SK-N-SH (cell line): ENCODE results near the gene NT5M. TPM values are rescaled to one million over a fixed set of nuclear protein-coding genes. Genes with fewer than 3 reads are reported as not detected.

Experiments
- CTCF ChIA-PET: fragments of 300-600, 350-600 bp; formaldehyde crosslinking; extraction: SDS; loops from one replicate; lab custom pipeline; 2021; lab: Yijun Ruan, JAX
- POLR2A ChIA-PET: fragments of 350-600 bp; sonication (Branson Sonifier 250); formaldehyde crosslinking; extraction: SDS; loops from one replicate; lab custom pipeline; 2020; ENCODE audit warnings: antibody characterized with exemption, inconsistent platforms; lab: Yijun Ruan, JAX
- DNase-seq: peaks from one replicate; pipeline ENCODE4 v3.0.0; 2012
- H2AFZ ChIP-seq: fragments of 200-600 bp; sonication (generic); 2 replicates; pipeline ENCODE4 v1.8.1; 2016; ENCODE audit warnings: antibody characterized with exemption, mild to moderate bottlenecking, low read depth
- H3F3A ChIP-seq: fragments of 200-600 bp; sonication (generic); replicated peaks from 2 replicates; pipeline ENCODE3; 2016; ENCODE audit warnings: antibody characterized with exemption, mild to moderate bottlenecking; ENCODE audit not compliant: insufficient read depth
- H3K27ac ChIP-seq, 2 experiments: fragments of 200-500 bp in 1 of 2; fragments of 200-600 bp in 1 of 2; sonication (Bioruptor generic) in 1 of 2; sonication (generic), shearing (Covaris generic) in 1 of 2; 2 replicates each; pipeline versions ENCODE4 v1.5.1 to v1.6.1; 2014 to 2016; ENCODE audit warnings: low read depth in 2 of 2, inconsistent platforms in 1 of 2, low read length in 1 of 2, mild to moderate bottlenecking in 1 of 2, mixed read lengths in 1 of 2
- H3K27me3 ChIP-seq: fragments of 200-600 bp; sonication (generic), shearing (Covaris generic); 2 replicates; pipeline ENCODE4 v1.6.1; 2016; ENCODE audit warnings: mixed run types; ENCODE audit not compliant: insufficient read depth
- H3K36me3 ChIP-seq, 2 experiments: fragments of 200-500 bp in 1 of 2; fragments of 200-600 bp in 1 of 2; sonication (Bioruptor generic) in 1 of 2; sonication (generic) in 1 of 2; replicated peaks in 1 of 2; 2 replicates each; pipeline versions ENCODE3 to v1.5.1; 2014 to 2016; ENCODE audit warnings: low read length in 1 of 2, mild to moderate bottlenecking in 1 of 2; ENCODE audit not compliant: insufficient read depth in 2 of 2, control insufficient read depth in 1 of 2
- H3K4me1 ChIP-seq, 2 experiments: fragments of 200-500 bp in 1 of 2; fragments of 200-600 bp in 1 of 2; sonication (Bioruptor generic) in 1 of 2; sonication (generic), shearing (Covaris generic) in 1 of 2; 2 replicates each; pipeline versions ENCODE4 v1.5.1 to v1.6.1; 2014 to 2016; ENCODE audit warnings: low read depth in 1 of 2, low read length in 1 of 2, mixed run types in 1 of 2; ENCODE audit not compliant: insufficient read depth in 2 of 2, control insufficient read depth in 1 of 2
- H3K4me2 ChIP-seq: fragments of 200-600 bp; sonication (generic), shearing (Covaris generic); 2 replicates; pipeline ENCODE4 v1.6.1; 2017; ENCODE audit warnings: mixed run types
- H3K4me3 ChIP-seq, 2 experiments: fragments of 200-500 bp in 1 of 2; fragments of 200-600 bp in 1 of 2; sonication (Bioruptor generic) in 1 of 2; sonication (generic), shearing (Covaris generic) in 1 of 2; 2 replicates each; pipeline versions ENCODE4 v1.5.1 to v1.8.1; 2014 to 2016; ENCODE audit warnings: low read depth in 2 of 2, inconsistent platforms in 1 of 2, low read length in 1 of 2, mild to moderate bottlenecking in 1 of 2, mixed read lengths in 1 of 2, moderate library complexity in 1 of 2
- H3K79me2 ChIP-seq: fragments of 200-600 bp; sonication (generic); 2 replicates; pipeline ENCODE4 v1.8.1; 2017; ENCODE audit warnings: mild to moderate bottlenecking; ENCODE audit not compliant: insufficient read depth
- H3K9ac ChIP-seq: fragments of 200-600 bp; sonication (generic); 2 replicates; pipeline ENCODE4 v1.6.1; 2017; ENCODE audit warnings: mixed run types
- H3K9me2 ChIP-seq: fragments of 200-600 bp; sonication (generic); 2 replicates; pipeline ENCODE4 v1.6.1; 2017; ENCODE audit warnings: mixed run types
- H3K9me3 ChIP-seq: fragments of 200-600 bp; sonication (generic); 2 replicates; pipeline ENCODE4 v1.6.1; 2017; ENCODE audit warnings: mixed run types, mild to moderate bottlenecking, moderate library complexity
- H4K20me1 ChIP-seq: fragments of 200-600 bp; sonication (generic); 2 replicates; pipeline ENCODE4 v1.6.1; 2017; ENCODE audit warnings: mild to moderate bottlenecking, mixed run types; ENCODE audit not compliant: insufficient read depth
- CHD2 ChIP-seq: fragments of 150-350 bp; IDR thresholded peaks from 2 replicates; pipeline ENCODE4 v1.6.1; 2018; ENCODE audit warnings: low read length; ENCODE audit not compliant: partially characterized antibody
- CTCF ChIP-seq: fragments of 200-600 bp; sonication (generic); IDR thresholded peaks from 2 replicates; pipeline ENCODE4 v1.6.1; 2017; ENCODE audit warnings: antibody characterized with exemption, mild to moderate bottlenecking, moderate library complexity
- ELF1 ChIP-seq: IDR thresholded peaks from 2 replicates; pipeline ENCODE4 v1.4.0; 2012
- EZH2phosphoT487 ChIP-seq: fragments of 200-600 bp; sonication (generic); IDR thresholded peaks from 2 replicates; pipeline ENCODE4 v1.6.1; 2017; ENCODE audit warnings: low read depth, mixed run types, mild to moderate bottlenecking, antibody characterized with exemption, moderate library complexity, borderline replicate concordance
- FOXJ3 ChIP-seq: sonication (generic); formaldehyde crosslinking; IDR thresholded peaks from 2 replicates; pipeline ENCODE4 v1.5.1; 2020; ENCODE audit warnings: mild to moderate bottlenecking, missing genetic modification reagents
- IRF3 ChIP-seq: fragments of 150-350 bp; IDR thresholded peaks from 2 replicates; pipeline ENCODE4 v1.6.1; 2016; ENCODE audit warnings: mild to moderate bottlenecking, low read depth, low read length
- MEF2A ChIP-seq: IDR thresholded peaks from 2 replicates; pipeline ENCODE4 v1.4.0; 2012; ENCODE audit warnings: low read depth, borderline replicate concordance
- NRF1 ChIP-seq: IDR thresholded peaks from 2 replicates; pipeline ENCODE4 v1.6.1; 2012; ENCODE audit warnings: low read depth, mild to moderate bottlenecking, low read length
- RCOR1 ChIP-seq: fragments of 150-350 bp; IDR thresholded peaks from 2 replicates; pipeline ENCODE4 v1.6.1; 2017; ENCODE audit warnings: antibody characterized with exemption, low read length
- SIN3A ChIP-seq: IDR thresholded peaks from 2 replicates; pipeline ENCODE4 v1.6.1; 2012; ENCODE audit warnings: low read depth, mild to moderate bottlenecking, low read length, moderate library complexity, borderline replicate concordance
- SMC3 ChIP-seq: IDR thresholded peaks from 2 replicates; pipeline ENCODE4 v1.6.1; 2012; ENCODE audit warnings: low read depth, low read length, improper control_type of control experiment
- USF1 ChIP-seq: IDR thresholded peaks from 2 replicates; pipeline ENCODE4 v1.4.0; 2012; ENCODE audit warnings: low read depth, borderline replicate concordance
- YY1 ChIP-seq: IDR thresholded peaks from 2 replicates; pipeline ENCODE4 v1.4.0; 2012; ENCODE audit warnings: low read depth, mild to moderate bottlenecking
- WGBS: methylation state at CpG from one replicate; pipeline ENCODE4 v1.1.6; 2017; ENCODE audit warnings: low lambda C conversion rate; 5-methylcytosine and 5-hydroxymethylcytosine counted together
- polyA plus RNA-seq, 3 experiments: library from polyadenylated mRNA; depleted of rRNA; stranded (reverse); fragments of >200 nt; gene quantifications; 2 replicates each; pipeline ENCODE4 v1.2.3, GENCODE V29; 2012
- TF ChIP-seq, protein P1 (sequence below): IDR thresholded peaks from 2 replicates; pipeline ENCODE4 v1.4.0; 2012; ENCODE audit warnings: low read depth, borderline replicate concordance

NT5M gene
- polyA plus RNA-seq, 1 of the 3 experiments (the other 2 are of a cell fraction), result 3.9 TPM

DNA sequence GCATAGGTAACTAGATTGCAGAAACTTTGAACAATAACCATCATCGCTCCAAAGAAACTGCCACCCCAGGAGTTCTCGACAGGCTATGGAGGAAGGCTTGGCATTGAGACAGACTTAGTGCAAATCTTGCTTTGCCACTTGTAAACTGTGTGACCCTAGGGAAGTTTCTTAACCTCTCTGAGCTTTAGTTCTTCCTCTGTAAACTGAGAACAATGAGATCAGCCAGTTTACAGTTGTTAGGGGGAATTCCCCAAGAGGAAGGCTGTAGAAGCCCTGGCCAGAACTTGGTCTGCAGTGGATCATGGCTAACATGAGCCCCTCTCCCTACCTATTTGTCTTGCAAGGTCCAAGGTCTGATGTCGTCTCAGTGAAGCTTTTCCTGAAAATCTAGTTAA lies 78.9 kb downstream of the NT5M start:
- Histone ChIP-seq H3K79me2 (no peaks in the 10 kb centered on the region), H3K36me3 (no peaks in the 10 kb centered on the region), H3K4me3 (no peak overlapping the region), H2AFZ (no peak overlapping the region), H3K9me2 (no peaks in the 10 kb centered on the region), H3K4me2 (no peak overlapping the region)
- DNase-seq, result no peak
- 57% methylated on average over 3 of the region's 3 CpGs for WGBS
- ChIA-PET CTCF (interaction anchor here (1.4 kb wide), 1 partner anchor 26 kb away, joined by 5 read pairs; no protein-coding TSS in a partner anchor), POLR2A (no interaction called here)
- no peak for TF ChIP-seq SMC3
- no peak for TF ChIP-seq NRF1
- no peak for TF ChIP-seq IRF3
- TF ChIP-seq, protein P1, sequence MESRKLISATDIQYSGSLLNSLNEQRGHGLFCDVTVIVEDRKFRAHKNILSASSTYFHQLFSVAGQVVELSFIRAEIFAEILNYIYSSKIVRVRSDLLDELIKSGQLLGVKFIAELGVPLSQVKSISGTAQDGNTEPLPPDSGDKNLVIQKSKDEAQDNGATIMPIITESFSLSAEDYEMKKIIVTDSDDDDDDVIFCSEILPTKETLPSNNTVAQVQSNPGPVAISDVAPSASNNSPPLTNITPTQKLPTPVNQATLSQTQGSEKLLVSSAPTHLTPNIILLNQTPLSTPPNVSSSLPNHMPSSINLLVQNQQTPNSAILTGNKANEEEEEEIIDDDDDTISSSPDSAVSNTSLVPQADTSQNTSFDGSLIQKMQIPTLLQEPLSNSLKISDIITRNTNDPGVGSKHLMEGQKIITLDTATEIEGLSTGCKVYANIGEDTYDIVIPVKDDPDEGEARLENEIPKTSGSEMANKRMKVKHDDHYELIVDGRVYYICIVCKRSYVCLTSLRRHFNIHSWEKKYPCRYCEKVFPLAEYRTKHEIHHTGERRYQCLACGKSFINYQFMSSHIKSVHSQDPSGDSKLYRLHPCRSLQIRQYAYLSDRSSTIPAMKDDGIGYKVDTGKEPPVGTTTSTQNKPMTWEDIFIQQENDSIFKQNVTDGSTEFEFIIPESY, result no peak
- TF ChIP-seq SIN3A, result no peak
- TF ChIP-seq USF1, result no peak
- no peak for TF ChIP-seq ELF1
- TF ChIP-seq MEF2A, result no peak
- TF ChIP-seq YY1, result no peak
- TF ChIP-seq FOXJ3, result no peak
- TF ChIP-seq CHD2, result no peak
- no peak for TF ChIP-seq RCOR1
- TF ChIP-seq CTCF, result no peak
- TF ChIP-seq EZH2phosphoT487, result no peak
- TF ChIP-seq, all 33 proteins: peak for 0
- H3K27me3 ChIP-seq, result peaks cover 11% of the 10 kb centered on the region; the same call in 1 of the 2 replicates
- no peak overlapping the region for H3K27ac ChIP-seq
- H3F3A ChIP-seq, result no peaks in the 10 kb centered on the region
- peaks cover 0 to 30% of the 10 kb centered on the region in 2 experiments; a peak in 1 of 4 replicates for H3K4me1 ChIP-seq
- H3K9me3 ChIP-seq, result no peaks in the 10 kb centered on the region
- no peak overlapping the region for H3K9ac ChIP-seq
- no peaks in the 10 kb centered on the region for H4K20me1 ChIP-seq
